GM08714 (cell line): ENCODE results near the gene CHST6.
A peak's percentile ranks its signal among the peaks of the same experiment; 100 is the strongest.
"Not testable (repeated sequence)": the region's sequence is repeated elsewhere in the genome, so short reads cannot be mapped to it uniquely, and the experiment has no call there.

Source experiments
- H3K4me3 ChIP-seq: fragments of 200-500 bp; sonication (Bioruptor generic); 2 replicates; pipeline ENCODE4 v1.5.1; 2014; ENCODE audit warnings: mild to moderate bottlenecking, low read length, inconsistent platforms
- ZNF274 ChIP-seq: IDR thresholded peaks from 2 replicates; pipeline ENCODE4 v1.6.1; 2012; ENCODE audit warnings: mild to moderate bottlenecking, low read depth, low read length

Gene CHST6

GRCh38 chr16:75495076-75495674, at the start of gene CHST6:
Gene CHST6, minus strand, starts transcription at chr16:75495441. Its CDS starts 15,613 bp downstream, at chr16:75479828.
- peak within 1 kb of the TSS; percentile 16; the same call in 1 of the 2 replicates for H3K4me3 ChIP-seq
- no peak for TF ChIP-seq ZNF274

- not testable (repeated sequence) for H3K4me3 ChIP-seq
These were observed 47.2 kb upstream of the CHST6 start for GRCh38 chr16:75542462-75542861.

GRCh38 chr16:75541236-75541635, 46.0 kb upstream of the CHST6 start:
- no peak for TF ChIP-seq ZNF274
- no peak overlapping the region for H3K4me3 ChIP-seq

- not testable (repeated sequence) for H3K4me3 ChIP-seq
These were observed 43.8 kb upstream of the CHST6 start for GRCh38 chr16:75538882-75539565.

- no peak for TF ChIP-seq ZNF274
These were observed 42.5 kb upstream of the CHST6 start for GRCh38 chr16:75537776-75538175.

GRCh38 chr16:75535901-75536300, 40.7 kb upstream of the CHST6 start, which contains the start of gene CHST5:
Gene CHST5, minus strand, starts transcription at chr16:75536108. Its CDS starts 5,724 bp downstream, at chr16:75530384.
- no peak for TF ChIP-seq ZNF274
- H3K4me3 ChIP-seq = no peak within 1 kb of the TSS

More at GRCh38 chr16:75537776-75538175, 42.5 kb upstream of the CHST6 start:
- H3K4me3 ChIP-seq = no peak overlapping the region

- no peak overlapping the region for H3K4me3 ChIP-seq
- no peak for TF ChIP-seq ZNF274
These were observed 40.1 kb upstream of the CHST6 start for GRCh38 chr16:75535211-75535843.

GRCh38 chr16:75534560-75535205, 39.4 kb upstream of the CHST6 start:
- H3K4me3 ChIP-seq = no peak overlapping the region
- no peak for TF ChIP-seq ZNF274

GRCh38 chr16:75532791-75533190, 37.5 kb upstream of the CHST6 start:
- H3K4me3 ChIP-seq = no peak overlapping the region
- TF ChIP-seq ZNF274 = no peak

GRCh38 chr16:75532142-75532765, 37.0 kb upstream of the CHST6 start:
- no peak for TF ChIP-seq ZNF274
- H3K4me3 ChIP-seq = no peak overlapping the region

- H3K4me3 ChIP-seq = no peak overlapping the region
- TF ChIP-seq ZNF274 = no peak
These were observed 34.7 kb upstream of the CHST6 start for GRCh38 chr16:75529959-75530358.

GRCh38 chr16:75529056-75529905, 34.0 kb upstream of the CHST6 start:
- H3K4me3 ChIP-seq = no peak overlapping the region

GRCh38 chr16:75527825-75528299, 32.6 kb upstream of the CHST6 start:
- no peak overlapping the region for H3K4me3 ChIP-seq
- TF ChIP-seq ZNF274 = no peak

More at GRCh38 chr16:75529056-75529905, 34.0 kb upstream of the CHST6 start:
- no peak for TF ChIP-seq ZNF274
